HCT116 (cell line): ENCODE measurements around the gene KERA. TPM values are rescaled to one million over a fixed set of nuclear protein-coding genes. Genes with fewer than 3 reads are reported as not detected.

Experiments
- ATAC-seq: fragments of 200-7000 bp; cut with Tn5 transposase; 2 replicates; pipeline ENCODE4 v1.9.1; 2020; ENCODE audit warnings: mild to moderate bottlenecking, moderate library complexity
- BruUV-seq: library from RNA; stranded (reverse); fragments of 400-500 nt; replicated peaks from 2 replicates; lab custom pipeline; 2021; lab: Mats Ljungman, UMichigan
- CTCF ChIA-PET: fragments of 300-600 bp; sonication (Branson Sonifier 250); formaldehyde crosslinking; loops from one replicate; lab custom pipeline; 2021; ENCODE audit warnings: antibody characterized with exemption; lab: Charles Lee
- POLR2A ChIA-PET: fragments of 300-600, 350-600 bp; sonication (Branson Sonifier 250); formaldehyde crosslinking; loops from one replicate; lab custom pipeline; 2021; ENCODE audit warnings: antibody characterized with exemption; lab: Charles Lee
- RAD21 ChIA-PET, 2 experiments: fragments of 300-600 bp; sonication (Branson Sonifier 250); formaldehyde crosslinking; loops; one replicate each; lab custom pipeline; 2023; ENCODE audit warnings: low total read pairs in 2 of 2; ENCODE audit not compliant: uncharacterized antibody in 2 of 2, unreplicated experiment in 2 of 2, low non-redundant PET in 1 of 2; lab: Charles Lee
- DNase-seq: peaks from one replicate; pipeline ENCODE4 v3.0.0-alpha.2; 2010; ENCODE audit warnings: low read depth, low spot score
- H2AFZ ChIP-seq: fragments of 200-600 bp; shearing (Covaris generic), sonication (generic); 2 replicates; pipeline ENCODE4 v1.6.1; 2017; ENCODE audit warnings: low read depth, mixed run types, mixed read lengths, antibody characterized with exemption, low read length; ENCODE audit not compliant: poor library complexity, severe bottlenecking
- H3K27ac ChIP-seq: 2 replicates; pipeline ENCODE4 v1.5.1; 2012; ENCODE audit warnings: low read depth, low read length
- H3K27me3 ChIP-seq: fragments of 200-600 bp; sonication (generic); 2 replicates; pipeline ENCODE4 v1.6.1; 2016; ENCODE audit warnings: mixed run types, low read length, mixed read lengths; ENCODE audit not compliant: insufficient read depth
- H3K36me3 ChIP-seq, 2 experiments: fragments of 200-500 bp in 1 of 2; fragments of 200-600 bp in 1 of 2; sonication (Bioruptor generic) in 1 of 2; sonication (generic) in 1 of 2; 2 replicates each; pipeline versions ENCODE4 v1.5.1 to v1.6.1; 2014 to 2016; ENCODE audit warnings: low read length in 2 of 2, inconsistent platforms in 1 of 2, mixed read lengths in 1 of 2, mixed run types in 1 of 2; ENCODE audit not compliant: insufficient read depth in 2 of 2, control insufficient read depth in 1 of 2
- H3K4me1 ChIP-seq, 2 experiments: fragments of 200-600 bp in 1 of 2; sonication (generic) in 1 of 2; 2 replicates each; pipeline versions ENCODE4 v1.5.1 to v1.6.1; 2012 to 2017; ENCODE audit warnings: low read length in 2 of 2, inconsistent platforms in 1 of 2, mild to moderate bottlenecking in 1 of 2, mixed read lengths in 1 of 2, mixed run types in 1 of 2, moderate library complexity in 1 of 2; ENCODE audit not compliant: insufficient read depth in 2 of 2, control insufficient read depth in 1 of 2
- H3K4me2 ChIP-seq: fragments of 200-600 bp; sonication (generic); 2 replicates; pipeline ENCODE4 v1.6.1; 2017; ENCODE audit warnings: mixed run types, low read length, mixed read lengths
- H3K4me3 ChIP-seq, 2 experiments: fragments of 200-600 bp in 1 of 2; sonication (generic) in 1 of 2; replicated peaks in 1 of 2; 2 replicates each; pipeline ENCODE4 v1.5.1; 2011 to 2016; ENCODE audit warnings: low read length in 2 of 2, control low read depth in 1 of 2, low read depth in 1 of 2, mild to moderate bottlenecking in 1 of 2, mixed read lengths in 1 of 2, mixed run types in 1 of 2
- H3K79me2 ChIP-seq: fragments of 200-600 bp; sonication (generic); 2 replicates; pipeline ENCODE4 v1.6.1; 2017; ENCODE audit warnings: mild to moderate bottlenecking, mixed run types, low read length, moderate library complexity, mixed read lengths; ENCODE audit not compliant: insufficient read depth
- H3K9ac ChIP-seq: fragments of 200-600 bp; sonication (generic); 2 replicates; pipeline ENCODE4 v1.6.1; 2016; ENCODE audit warnings: low read length, mixed read lengths
- H3K9me2 ChIP-seq: fragments of 200-600 bp; sonication (generic), shearing (Covaris generic); 2 replicates; pipeline ENCODE4 v1.6.1; 2017; ENCODE audit warnings: mixed run types, mild to moderate bottlenecking, moderate library complexity; ENCODE audit not compliant: insufficient read depth
- H3K9me3 ChIP-seq, 2 experiments: fragments of 200-500 bp in 1 of 2; fragments of 200-600 bp in 1 of 2; sonication (Bioruptor generic) in 1 of 2; sonication (generic) in 1 of 2; 2 replicates each; pipeline ENCODE4 v1.6.1; 2014 to 2017; ENCODE audit warnings: low read length in 2 of 2, mixed read lengths in 2 of 2, inconsistent platforms in 1 of 2, low read depth in 1 of 2, mild to moderate bottlenecking in 1 of 2, mixed run types in 1 of 2, moderate library complexity in 1 of 2; ENCODE audit not compliant: control insufficient read depth in 1 of 2, insufficient read depth in 1 of 2
- H4K20me1 ChIP-seq: fragments of 200-600 bp; sonication (generic), shearing (Covaris generic); 2 replicates; pipeline ENCODE4 v1.6.1; 2017; ENCODE audit warnings: mixed run types, mild to moderate bottlenecking, moderate library complexity; ENCODE audit not compliant: insufficient read depth
- CBX3 ChIP-seq: IDR thresholded peaks from 2 replicates; pipeline ENCODE4 v1.6.1; 2012; ENCODE audit warnings: low read depth
- CEBPB ChIP-seq: IDR thresholded peaks from 2 replicates; pipeline ENCODE4 v1.6.1; 2012; ENCODE audit warnings: low read depth
- ELF1 ChIP-seq: IDR thresholded peaks from 2 replicates; pipeline ENCODE4 v1.6.1; 2012; ENCODE audit warnings: low read depth, borderline replicate concordance
- EZH2 ChIP-seq: fragments of 200-600 bp; sonication (generic); IDR thresholded peaks from 2 replicates; pipeline ENCODE4 v1.6.1; 2017; ENCODE audit warnings: antibody characterized with exemption, mixed run types
- EZH2phosphoT487 ChIP-seq: fragments of 200-600 bp; IDR thresholded peaks from 2 replicates; pipeline ENCODE4 v1.6.1; 2018; ENCODE audit warnings: antibody characterized with exemption, borderline replicate concordance
- FOSL1 ChIP-seq: IDR thresholded peaks from 2 replicates; pipeline ENCODE4 v1.6.1; 2012; ENCODE audit warnings: low read depth
- POLR2AphosphoS5 ChIP-seq: IDR thresholded peaks from 2 replicates; pipeline ENCODE4 v1.6.1; 2011; ENCODE audit warnings: mild to moderate bottlenecking, low read depth, low read length, moderate library complexity
- RAD21 ChIP-seq: IDR thresholded peaks from 2 replicates; pipeline ENCODE4 v1.6.1; 2012; ENCODE audit warnings: low read depth, mild to moderate bottlenecking
- SIN3A ChIP-seq: IDR thresholded peaks from 2 replicates; pipeline ENCODE4 v1.6.1; 2012; ENCODE audit warnings: low read depth
- SP1 ChIP-seq: IDR thresholded peaks from 2 replicates; pipeline ENCODE4 v1.6.1; 2012; ENCODE audit warnings: low read depth
- SRF ChIP-seq: IDR thresholded peaks from 2 replicates; pipeline ENCODE4 v1.6.1; 2012; ENCODE audit warnings: low read depth
- TCF7L2 ChIP-seq: IDR thresholded peaks from 2 replicates; pipeline ENCODE4 v1.7.0; 2011; ENCODE audit warnings: borderline replicate concordance, inconsistent platforms; ENCODE audit not compliant: insufficient read depth, insufficient read length; ENCODE audit errors: extremely low read depth
- YY1 ChIP-seq: IDR thresholded peaks from 2 replicates; pipeline ENCODE4 v1.6.1; 2011; ENCODE audit warnings: low read length, low read depth, moderate library complexity, mild to moderate bottlenecking; ENCODE audit not compliant: insufficient replicate concordance; ENCODE audit errors: extremely low read depth
- ZFX ChIP-seq: fragments of 450-650 bp; IDR thresholded peaks from 2 replicates; pipeline ENCODE4 v1.6.1; 2017
- ZNF274 ChIP-seq: fragments of 200-500 bp; sonication (Bioruptor generic); IDR thresholded peaks from 2 replicates; pipeline ENCODE4 v1.6.1; 2014; ENCODE audit warnings: mild to moderate bottlenecking, low read depth, low read length, inconsistent platforms
- intact Hi-C: fragments of 100-400 bp; cut with micrococcal nuclease; formaldehyde crosslinking; loops from 2 replicates; pipeline ENCODE4 v1.10.0; 2022
- total RNA-seq: library from RNA; stranded (reverse); gene quantifications from one replicate; pipeline ENCODE4 v1.2.1, GENCODE V29; 2021; ENCODE audit not compliant: unreplicated experiment
- TF ChIP-seq, protein P1 (sequence below): IDR thresholded peaks from 2 replicates; pipeline ENCODE4 v1.6.1; 2012; ENCODE audit warnings: low read depth
- TF ChIP-seq, protein P2 (sequence below): IDR thresholded peaks from 2 replicates; pipeline ENCODE4 v1.6.1; 2011; ENCODE audit warnings: mild to moderate bottlenecking, low read length, moderate library complexity; ENCODE audit not compliant: insufficient replicate concordance; ENCODE audit errors: extremely low read depth
- TF ChIP-seq, protein P3 (sequence below): IDR thresholded peaks from 2 replicates; pipeline ENCODE4 v1.6.1; 2012
- TF ChIP-seq, protein P4 (sequence below), 3 experiments: fragments of 200-600 bp in 1 of 3; sonication (generic) in 1 of 3; IDR thresholded peaks in 2 of 3; conservative IDR thresholded peaks in 1 of 3; 2 replicates each; pipeline ENCODE4 v1.5.1; 2012 to 2017; ENCODE audit warnings: low read depth in 2 of 3, low read length in 2 of 3, antibody characterized with exemption in 1 of 3, borderline replicate concordance in 1 of 3, control low read depth in 1 of 3, mild to moderate bottlenecking in 1 of 3, mixed read lengths in 1 of 3, mixed run types in 1 of 3, moderate library complexity in 1 of 3; ENCODE audit not compliant: insufficient read depth in 1 of 3
- TF ChIP-seq, protein P5 (sequence below): IDR thresholded peaks from 2 replicates; pipeline ENCODE4 v1.6.1; 2012

The KERA gene
- total RNA-seq, 1 experiment from 2014 or later, result not detected

DNA sequence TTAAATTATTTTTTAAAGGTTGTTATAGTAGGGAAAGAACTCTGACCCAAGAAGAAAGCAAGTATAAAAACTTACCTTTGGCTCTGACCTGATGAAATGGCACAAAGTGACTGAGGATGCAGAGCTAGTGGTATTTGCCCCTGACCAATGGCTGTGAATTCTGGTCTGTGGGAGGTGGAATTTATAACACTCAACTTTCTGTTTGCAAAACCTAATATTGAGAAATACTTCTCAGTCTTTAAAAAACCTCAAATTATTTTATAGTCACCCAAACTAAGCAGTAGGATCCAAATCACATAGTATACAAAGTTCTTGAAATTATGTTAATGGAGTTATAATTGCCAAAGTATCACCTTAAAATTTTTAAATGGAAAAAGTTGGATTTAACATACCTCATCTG lies 53.0 kb downstream of the KERA start, which contains the start of gene EPYC:
Gene EPYC, minus strand, starts transcription at position 101 of the 400 bp plus-strand sequence. CDS start 2,407 bp downstream, outside the sequence.
- H2AFZ ChIP-seq, result no peak within 1 kb of the TSS
- H3K4me3 ChIP-seq, result no peak within 1 kb of the TSS
- no peaks in the 10 kb centered on the region for H3K36me3 ChIP-seq
- ATAC-seq (no peak), DNase-seq (no peak)
- no peaks in the 10 kb centered on the region for H3K27me3 ChIP-seq
- H3K4me2 ChIP-seq, result no peak within 1 kb of the TSS
- no peaks in the 10 kb centered on the region for H4K20me1 ChIP-seq
- no peaks in the 10 kb centered on the region for H3K9me3 ChIP-seq
- H3K9ac ChIP-seq, result no peak within 1 kb of the TSS
- intact Hi-C loops, result no loop called here
- no peaks in the 10 kb centered on the region for H3K79me2 ChIP-seq
- BruUV-seq, result no TSS peak
- H3K27ac ChIP-seq, result no peak within 1 kb of the TSS
- no peaks in the 10 kb centered on the region; a peak in 1 of 4 replicates for H3K4me1 ChIP-seq
- CTCF ChIA-PET, result no interaction called here
- H3K9me2 ChIP-seq, result no peaks in the 10 kb centered on the region
- no peak for TF ChIP-seq EZH2
- no peak for TF ChIP-seq YY1
- TF ChIP-seq ZNF274, result no peak
- TF ChIP-seq, protein P1, sequence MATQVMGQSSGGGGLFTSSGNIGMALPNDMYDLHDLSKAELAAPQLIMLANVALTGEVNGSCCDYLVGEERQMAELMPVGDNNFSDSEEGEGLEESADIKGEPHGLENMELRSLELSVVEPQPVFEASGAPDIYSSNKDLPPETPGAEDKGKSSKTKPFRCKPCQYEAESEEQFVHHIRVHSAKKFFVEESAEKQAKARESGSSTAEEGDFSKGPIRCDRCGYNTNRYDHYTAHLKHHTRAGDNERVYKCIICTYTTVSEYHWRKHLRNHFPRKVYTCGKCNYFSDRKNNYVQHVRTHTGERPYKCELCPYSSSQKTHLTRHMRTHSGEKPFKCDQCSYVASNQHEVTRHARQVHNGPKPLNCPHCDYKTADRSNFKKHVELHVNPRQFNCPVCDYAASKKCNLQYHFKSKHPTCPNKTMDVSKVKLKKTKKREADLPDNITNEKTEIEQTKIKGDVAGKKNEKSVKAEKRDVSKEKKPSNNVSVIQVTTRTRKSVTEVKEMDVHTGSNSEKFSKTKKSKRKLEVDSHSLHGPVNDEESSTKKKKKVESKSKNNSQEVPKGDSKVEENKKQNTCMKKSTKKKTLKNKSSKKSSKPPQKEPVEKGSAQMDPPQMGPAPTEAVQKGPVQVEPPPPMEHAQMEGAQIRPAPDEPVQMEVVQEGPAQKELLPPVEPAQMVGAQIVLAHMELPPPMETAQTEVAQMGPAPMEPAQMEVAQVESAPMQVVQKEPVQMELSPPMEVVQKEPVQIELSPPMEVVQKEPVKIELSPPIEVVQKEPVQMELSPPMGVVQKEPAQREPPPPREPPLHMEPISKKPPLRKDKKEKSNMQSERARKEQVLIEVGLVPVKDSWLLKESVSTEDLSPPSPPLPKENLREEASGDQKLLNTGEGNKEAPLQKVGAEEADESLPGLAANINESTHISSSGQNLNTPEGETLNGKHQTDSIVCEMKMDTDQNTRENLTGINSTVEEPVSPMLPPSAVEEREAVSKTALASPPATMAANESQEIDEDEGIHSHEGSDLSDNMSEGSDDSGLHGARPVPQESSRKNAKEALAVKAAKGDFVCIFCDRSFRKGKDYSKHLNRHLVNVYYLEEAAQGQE, result no peak
- TF ChIP-seq TCF7L2, result no peak
- TF ChIP-seq RAD21, result no peak
- TF ChIP-seq SRF, result no peak
- TF ChIP-seq, protein P2, sequence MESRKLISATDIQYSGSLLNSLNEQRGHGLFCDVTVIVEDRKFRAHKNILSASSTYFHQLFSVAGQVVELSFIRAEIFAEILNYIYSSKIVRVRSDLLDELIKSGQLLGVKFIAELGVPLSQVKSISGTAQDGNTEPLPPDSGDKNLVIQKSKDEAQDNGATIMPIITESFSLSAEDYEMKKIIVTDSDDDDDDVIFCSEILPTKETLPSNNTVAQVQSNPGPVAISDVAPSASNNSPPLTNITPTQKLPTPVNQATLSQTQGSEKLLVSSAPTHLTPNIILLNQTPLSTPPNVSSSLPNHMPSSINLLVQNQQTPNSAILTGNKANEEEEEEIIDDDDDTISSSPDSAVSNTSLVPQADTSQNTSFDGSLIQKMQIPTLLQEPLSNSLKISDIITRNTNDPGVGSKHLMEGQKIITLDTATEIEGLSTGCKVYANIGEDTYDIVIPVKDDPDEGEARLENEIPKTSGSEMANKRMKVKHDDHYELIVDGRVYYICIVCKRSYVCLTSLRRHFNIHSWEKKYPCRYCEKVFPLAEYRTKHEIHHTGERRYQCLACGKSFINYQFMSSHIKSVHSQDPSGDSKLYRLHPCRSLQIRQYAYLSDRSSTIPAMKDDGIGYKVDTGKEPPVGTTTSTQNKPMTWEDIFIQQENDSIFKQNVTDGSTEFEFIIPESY, result no peak
- TF ChIP-seq CEBPB, result no peak
- TF ChIP-seq, protein P3, sequence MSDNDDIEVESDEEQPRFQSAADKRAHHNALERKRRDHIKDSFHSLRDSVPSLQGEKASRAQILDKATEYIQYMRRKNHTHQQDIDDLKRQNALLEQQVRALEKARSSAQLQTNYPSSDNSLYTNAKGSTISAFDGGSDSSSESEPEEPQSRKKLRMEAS, result no peak
- TF ChIP-seq SP1, result no peak
- TF ChIP-seq FOSL1, result no peak
- TF ChIP-seq EZH2phosphoT487, result no peak
- no peak for TF ChIP-seq ZFX
- TF ChIP-seq ELF1, result no peak
- TF ChIP-seq, protein P4, sequence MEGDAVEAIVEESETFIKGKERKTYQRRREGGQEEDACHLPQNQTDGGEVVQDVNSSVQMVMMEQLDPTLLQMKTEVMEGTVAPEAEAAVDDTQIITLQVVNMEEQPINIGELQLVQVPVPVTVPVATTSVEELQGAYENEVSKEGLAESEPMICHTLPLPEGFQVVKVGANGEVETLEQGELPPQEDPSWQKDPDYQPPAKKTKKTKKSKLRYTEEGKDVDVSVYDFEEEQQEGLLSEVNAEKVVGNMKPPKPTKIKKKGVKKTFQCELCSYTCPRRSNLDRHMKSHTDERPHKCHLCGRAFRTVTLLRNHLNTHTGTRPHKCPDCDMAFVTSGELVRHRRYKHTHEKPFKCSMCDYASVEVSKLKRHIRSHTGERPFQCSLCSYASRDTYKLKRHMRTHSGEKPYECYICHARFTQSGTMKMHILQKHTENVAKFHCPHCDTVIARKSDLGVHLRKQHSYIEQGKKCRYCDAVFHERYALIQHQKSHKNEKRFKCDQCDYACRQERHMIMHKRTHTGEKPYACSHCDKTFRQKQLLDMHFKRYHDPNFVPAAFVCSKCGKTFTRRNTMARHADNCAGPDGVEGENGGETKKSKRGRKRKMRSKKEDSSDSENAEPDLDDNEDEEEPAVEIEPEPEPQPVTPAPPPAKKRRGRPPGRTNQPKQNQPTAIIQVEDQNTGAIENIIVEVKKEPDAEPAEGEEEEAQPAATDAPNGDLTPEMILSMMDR (IDR thresholded peaks at IDR 0.05 in 2 of 3, conservative IDR thresholded peaks at IDR 0.05 in 1 of 3; ENCODE audit: borderline replicate concordance in 1 of 3, insufficient read depth in 1 of 3, low read depth in 2 of 3, low read length in 2 of 3), result no peak
- TF ChIP-seq, protein P5, sequence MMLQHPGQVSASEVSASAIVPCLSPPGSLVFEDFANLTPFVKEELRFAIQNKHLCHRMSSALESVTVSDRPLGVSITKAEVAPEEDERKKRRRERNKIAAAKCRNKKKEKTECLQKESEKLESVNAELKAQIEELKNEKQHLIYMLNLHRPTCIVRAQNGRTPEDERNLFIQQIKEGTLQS, result no peak
- no peak for TF ChIP-seq CBX3
- TF ChIP-seq SIN3A, result no peak
- no peak for TF ChIP-seq POLR2AphosphoS5
- POLR2A ChIA-PET, result no interaction called here
- RAD21 ChIA-PET, result no interaction called here
